Smooth muscle cell (in vitro differentiated cells): Measurements from ENCODE around the gene IPPK. TPM values are rescaled to one million over a fixed set of nuclear protein-coding genes. Genes with fewer than 3 reads are reported as not detected.

Experiments
- DNase-seq: peaks from one replicate; lab custom pipeline; 2025; ENCODE audit not compliant: unreplicated experiment; lab: John Stamatoyannopoulos, UW
- H2AFZ ChIP-seq: fragments of 200-600 bp; sonication (generic); 2 replicates; pipeline ENCODE4 v1.6.0; 2016; ENCODE audit warnings: antibody characterized with exemption, low read depth, mild to moderate bottlenecking
- H3F3A ChIP-seq: fragments of 200-600 bp; sonication (generic); 2 replicates; pipeline ENCODE4 v1.6.0; 2017; ENCODE audit warnings: antibody characterized with exemption, low read depth
- H3K27ac ChIP-seq: fragments of 200-600 bp; sonication (generic); 2 replicates; pipeline ENCODE4 v1.5.1; 2016; ENCODE audit warnings: low read depth, mild to moderate bottlenecking
- H3K27me3 ChIP-seq: fragments of 200-600 bp; sonication (generic); 2 replicates; pipeline ENCODE4 v1.6.1; 2016; ENCODE audit warnings: low read depth, mild to moderate bottlenecking
- H3K36me3 ChIP-seq: fragments of 200-600 bp; sonication (generic); 2 replicates; pipeline ENCODE4 v1.5.1; 2016; ENCODE audit warnings: low read depth
- H3K4me1 ChIP-seq: fragments of 200-600 bp; sonication (generic); 2 replicates; pipeline ENCODE4 v1.5.1; 2016; ENCODE audit warnings: low read depth
- H3K4me2 ChIP-seq: fragments of 200-600 bp; sonication (generic); 2 replicates; pipeline ENCODE4 v1.6.0; 2016; ENCODE audit warnings: mild to moderate bottlenecking
- H3K4me3 ChIP-seq: fragments of 200-600 bp; sonication (generic); 2 replicates; pipeline ENCODE4 v1.5.1; 2016; ENCODE audit warnings: mild to moderate bottlenecking
- H3K79me2 ChIP-seq: fragments of 200-600 bp; sonication (generic); 2 replicates; pipeline ENCODE4 v1.6.0; 2016; ENCODE audit warnings: low read depth, mild to moderate bottlenecking
- H3K9ac ChIP-seq: fragments of 200-600 bp; sonication (generic); 2 replicates; pipeline ENCODE4 v1.6.0; 2016; ENCODE audit warnings: low read depth
- H3K9me3 ChIP-seq: fragments of 200-600 bp; sonication (generic); replicated peaks from 2 replicates; pipeline ENCODE4 v1.5.1; 2016; ENCODE audit warnings: low read depth
- H4K20me1 ChIP-seq: fragments of 200-600 bp; sonication (generic); 2 replicates; pipeline ENCODE4 v1.6.0; 2016; ENCODE audit warnings: low read depth
- CTCF ChIP-seq: fragments of 200-600 bp; sonication (generic); IDR thresholded peaks from 2 replicates; pipeline ENCODE4 v1.5.1; 2017; ENCODE audit warnings: borderline replicate concordance, mild to moderate bottlenecking, antibody characterized with exemption; ENCODE audit not compliant: insufficient read depth, poor library complexity, severe bottlenecking
- WGBS: methylation state at CpG from one replicate; pipeline ENCODE4 v1.1.7; 2016; ENCODE audit warnings: low lambda C conversion rate; 5-methylcytosine and 5-hydroxymethylcytosine counted together
- polyA plus RNA-seq: library from polyadenylated mRNA; unstranded; fragments of >200 nt; fragmentation: Nextera tagmentation; extraction: Ambion mirVana; gene quantifications from 2 replicates; pipeline ENCODE4 v1.2.1, GENCODE V29; 2016
- total RNA-seq: library from RNA; depleted of rRNA; stranded (reverse); fragments of >200 nt; gene quantifications from 2 replicates; pipeline ENCODE4 v1.2.3, GENCODE V29; 2014

Gene IPPK
- total and polyA plus RNA-seq, 2 experiments from 2014 or later: 9.4 to 22.1 TPM

- WGBS: 85% methylated on average over 6 of the region's 6 CpGs
- peaks cover 6% of the 10 kb centered on the region for H3F3A ChIP-seq
- DNase-seq: no peak
- TF ChIP-seq CTCF: no peak
- no peaks in the 10 kb centered on the region for H3K27me3 ChIP-seq
- H3K4me2 ChIP-seq: no peak overlapping the region
- H2AFZ ChIP-seq: no peak overlapping the region
- H3K9me3 ChIP-seq: no peaks in the 10 kb centered on the region
- H4K20me1 ChIP-seq: peaks cover 77% of the 10 kb centered on the region
- no peaks in the 10 kb centered on the region for H3K36me3 ChIP-seq
- no peak overlapping the region for H3K9ac ChIP-seq
- no peak overlapping the region for H3K4me3 ChIP-seq
- H3K27ac ChIP-seq: peak overlapping the region; percentile 11
- H3K4me1 ChIP-seq: peaks cover 7% of the 10 kb centered on the region
- H3K79me2 ChIP-seq: peaks cover 85% of the 10 kb centered on the region
Observed at GRCh38 chr9:92666236-92666635, 3.7 kb downstream of the IPPK start.

- no peaks in the 10 kb centered on the region for H3K36me3 ChIP-seq
- H3K79me2 ChIP-seq: peaks cover 89% of the 10 kb centered on the region
- H3F3A ChIP-seq: peaks cover 5% of the 10 kb centered on the region
- H3K9me3 ChIP-seq: no peaks in the 10 kb centered on the region
- H3K4me1 ChIP-seq: peaks cover 7% of the 10 kb centered on the region
- no peak for DNase-seq
- no peaks in the 10 kb centered on the region for H3K27me3 ChIP-seq
- H2AFZ ChIP-seq: no peak overlapping the region
- H3K27ac ChIP-seq: peak overlapping the region; percentile 11
- H3K9ac ChIP-seq: no peak overlapping the region
- peaks cover 81% of the 10 kb centered on the region for H4K20me1 ChIP-seq
- H3K4me3 ChIP-seq: no peak overlapping the region
- WGBS: 89% methylated on average over 3 of the region's 3 CpGs
- TF ChIP-seq CTCF: no peak
- H3K4me2 ChIP-seq: no peak overlapping the region
Observed at GRCh38 chr9:92665836-92666235, 4.1 kb downstream of the IPPK start.

- Histone ChIP-seq H3K27me3 (no peaks in the 10 kb centered on the region), H2AFZ (no peak overlapping the region), H3K4me3 (no peak overlapping the region), H3K36me3 (no peaks in the 10 kb centered on the region), H3K79me2 (peaks cover 98% of the 10 kb centered on the region), H3K9me3 (no peaks in the 10 kb centered on the region), H3K4me2 (no peak overlapping the region), H3K9ac (no peak overlapping the region), H3K4me1 (peaks cover 10% of the 10 kb centered on the region), H4K20me1 (peaks cover 93% of the 10 kb centered on the region), H3F3A (no peaks in the 10 kb centered on the region), H3K27ac (peak overlapping the region; percentile 23)
- 87% methylated on average over 13 of the region's 13 CpGs for WGBS
- no peak for TF ChIP-seq CTCF
- no peak for DNase-seq
Observed at GRCh38 chr9:92664394-92665152, 5.4 kb downstream of the IPPK start.

GRCh38 chr9:92663951-92664350 is 6.0 kb downstream of the IPPK start:
- TF ChIP-seq CTCF: no peak
- peaks cover 13% of the 10 kb centered on the region for H3K4me1 ChIP-seq
- H3K79me2 ChIP-seq: peaks cover 98% of the 10 kb centered on the region
- 94% methylated on average over 10 of the region's 10 CpGs for WGBS
- DNase-seq: no peak
- no peaks in the 10 kb centered on the region for H3F3A ChIP-seq
- no peaks in the 10 kb centered on the region for H3K27me3 ChIP-seq
- H3K9me3 ChIP-seq: no peaks in the 10 kb centered on the region
- no peak overlapping the region for H3K4me3 ChIP-seq
- no peak overlapping the region for H2AFZ ChIP-seq
- H3K9ac ChIP-seq: no peak overlapping the region
- no peak overlapping the region for H3K27ac ChIP-seq
- H4K20me1 ChIP-seq: peaks cover 99% of the 10 kb centered on the region
- no peak overlapping the region for H3K4me2 ChIP-seq
- no peaks in the 10 kb centered on the region for H3K36me3 ChIP-seq
